ENCODE data around the gene SAFB. TPM values are rescaled to one million over a fixed set of nuclear protein-coding genes. Genes with fewer than 3 reads are reported as not detected.

SAFB gene
- total RNA-seq, 6 experiments from 2014 or later = 31.2 to 45.7 (median 32.8) TPM

- Histone ChIP-seq H3K27me3 (no peaks in the 10 kb centered on the region), H3K4me3 (no peak overlapping the region), H3K27ac (peak overlapping the region in 2 of 3 donors; percentile 19 to 74), H3K36me3 (peaks cover 25 to 87% (median 51%) of the 10 kb centered on the region in 4 donors), H3K9me3 (no peaks in the 10 kb centered on the region), H3K4me1 (peaks cover 0 to 30% (median 7%) of the 10 kb centered on the region in 4 donors)
- ATAC-seq (peak; percentile 82 to 92 (median 88)), DNase-seq (peak in 1 of 3 donors; percentile 50)
- TF ChIP-seq CTCF (IDR thresholded peaks at IDR 0.05) (peak; percentile 32 to 51 (median 40)), POLR2A (IDR thresholded peaks at IDR 0.05) (no peak)
- WGBS (ENCODE audit: insufficient coverage, low coverage, low lambda C conversion rate, missing lambda C conversion rate) = 39% methylated on average over 6 of the region's 10 CpGs
- intact Hi-C loops (cut with DNase I) = no loop called here
Observed at GRCh38 chr19:5665781-5666513, 43.1 kb downstream of the SAFB start.

- H3K36me3 ChIP-seq = peaks cover 18 to 76% (median 42%) of the 10 kb centered on the region in 4 donors
- ATAC-seq (no peak), DNase-seq (peak in 1 of 3 donors; percentile 47)
- H3K9me3 ChIP-seq = no peaks in the 10 kb centered on the region
- intact Hi-C loops (cut with DNase I) = no loop called here
- no peak overlapping the region for H3K27ac ChIP-seq
- peaks cover 0 to 30% (median 7%) of the 10 kb centered on the region in 4 donors for H3K4me1 ChIP-seq
- H3K4me3 ChIP-seq = no peak overlapping the region
- no CpG with 5 or more reads among the region's 26 CpGs for WGBS (ENCODE audit: insufficient coverage, low coverage, low lambda C conversion rate, missing lambda C conversion rate)
- no peak for TF ChIP-seq POLR2A (IDR thresholded peaks at IDR 0.05)
- no peak for TF ChIP-seq CTCF (IDR thresholded peaks at IDR 0.05)
- H3K27me3 ChIP-seq = no peaks in the 10 kb centered on the region
Observed at GRCh38 chr19:5666921-5667610, 44.2 kb downstream of the SAFB start.

GRCh38 chr19:5667751-5668271 lies 44.9 kb downstream of the SAFB start:
- DNase-seq = peak in 1 of 3 donors; percentile 47
- WGBS (ENCODE audit: insufficient coverage, low coverage, low lambda C conversion rate, missing lambda C conversion rate) = 80% methylated on average over 1 of the region's 22 CpGs
- peaks cover 16 to 69% (median 38%) of the 10 kb centered on the region in 4 donors for H3K36me3 ChIP-seq
- no peaks in the 10 kb centered on the region for H3K9me3 ChIP-seq
- TF ChIP-seq POLR2A (IDR thresholded peaks at IDR 0.05) (no peak), CTCF (IDR thresholded peaks at IDR 0.05) (no peak)
- H3K4me1 ChIP-seq = peaks cover 0 to 30% (median 7%) of the 10 kb centered on the region in 4 donors
- intact Hi-C loops (cut with DNase I) = no loop called here
- H3K27me3 ChIP-seq = no peaks in the 10 kb centered on the region
- no peak overlapping the region for H3K4me3 ChIP-seq
- ATAC-seq = no peak
- no peak overlapping the region for H3K27ac ChIP-seq

GRCh38 chr19:5669212-5669611 lies 46.3 kb downstream of the SAFB start:
- peaks cover 0 to 24% (median 4%) of the 10 kb centered on the region in 4 donors for H3K4me1 ChIP-seq
- H3K27me3 ChIP-seq = no peaks in the 10 kb centered on the region
- 100% methylated on average over 1 of the region's 11 CpGs for WGBS (ENCODE audit: insufficient coverage, low coverage, low lambda C conversion rate, missing lambda C conversion rate)
- DNase-seq (peak in 1 of 3 donors; percentile 31), ATAC-seq (no peak)
- peaks cover 13 to 55% (median 29%) of the 10 kb centered on the region in 4 donors for H3K36me3 ChIP-seq
- no peaks in the 10 kb centered on the region for H3K9me3 ChIP-seq
- no peak for TF ChIP-seq POLR2A (IDR thresholded peaks at IDR 0.05)
- no peak for TF ChIP-seq CTCF (IDR thresholded peaks at IDR 0.05)
- H3K27ac ChIP-seq = no peak overlapping the region
- intact Hi-C loops (cut with DNase I) = no loop called here
- H3K4me3 ChIP-seq = no peak overlapping the region
